Transverse colon (tissue), 3 donors: ENCODE data around the gene IKZF3.

Experiments used
- CTCF ChIP-seq, 5 experiments: fragments of 200-600 bp in 3 of 5; fragments of 450-650 bp in 2 of 5; sonication (generic) in 3 of 5; IDR thresholded peaks; 1 replicate in 2 of 5; 2 replicates in 3 of 5; pipeline ENCODE4 v1.5.1; 2016 to 2017; ENCODE audit warnings: antibody characterized with exemption in 5 of 5, inconsistent platforms in 3 of 5, mild to moderate bottlenecking in 2 of 5, moderate library complexity in 1 of 5
- POLR2A ChIP-seq: fragments of 450-650 bp; IDR thresholded peaks from one replicate; pipeline ENCODE4 v1.6.1; 2016; ENCODE audit warnings: antibody characterized with exemption, mild to moderate bottlenecking, moderate library complexity

- no peak for TF ChIP-seq CTCF (IDR thresholded peaks at IDR 0.05)
- no peak for TF ChIP-seq POLR2A
Observed at GRCh38 chr17:39738568-39738901, 125.6 kb downstream of the IKZF3 start.
